GM18909 (cell line): ENCODE measurements around the gene LRRC55.

Experiments
- ATAC-seq: cut with Tn5 transposase; IDR thresholded peaks from one replicate; pipeline ENCODE4 v1.9.1; 2021; ENCODE audit warnings: mild to moderate bottlenecking; ENCODE audit not compliant: unreplicated experiment, poor library complexity

LRRC55 gene

DNA sequence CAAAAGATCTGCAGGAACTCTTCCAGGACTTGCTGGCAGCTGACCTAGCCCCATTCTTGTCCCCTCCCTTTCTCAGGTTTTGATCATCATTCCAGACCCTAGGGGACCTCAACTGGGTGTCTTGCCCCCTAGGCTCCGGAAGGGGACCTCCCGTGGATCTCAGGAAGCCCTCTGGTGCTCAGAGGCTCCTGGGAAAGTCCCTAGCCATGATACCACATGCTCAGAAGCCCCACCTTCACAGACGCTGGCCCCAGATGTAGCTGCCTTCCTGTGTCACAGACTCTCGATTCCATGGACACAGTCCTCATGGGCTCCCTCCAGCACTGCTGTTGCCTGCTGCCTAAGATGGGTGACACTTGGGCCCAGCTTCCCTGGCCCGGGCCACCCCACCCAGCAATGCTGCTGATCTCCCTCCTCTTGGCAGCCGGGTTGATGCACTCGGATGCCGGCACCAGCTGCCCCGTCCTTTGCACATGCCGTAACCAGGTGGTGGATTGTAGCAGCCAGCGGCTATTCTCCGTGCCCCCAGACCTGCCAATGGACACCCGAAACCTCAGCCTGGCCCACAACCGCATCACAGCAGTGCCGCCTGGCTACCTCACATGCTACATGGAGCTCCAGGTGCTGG lies at the start of gene LRRC55:
TSS of gene LRRC55 (plus strand) at position 276 of the 628 bp plus-strand sequence. CDS start at position 346, 70 bp downstream.
- ATAC-seq: no peak

DNA sequence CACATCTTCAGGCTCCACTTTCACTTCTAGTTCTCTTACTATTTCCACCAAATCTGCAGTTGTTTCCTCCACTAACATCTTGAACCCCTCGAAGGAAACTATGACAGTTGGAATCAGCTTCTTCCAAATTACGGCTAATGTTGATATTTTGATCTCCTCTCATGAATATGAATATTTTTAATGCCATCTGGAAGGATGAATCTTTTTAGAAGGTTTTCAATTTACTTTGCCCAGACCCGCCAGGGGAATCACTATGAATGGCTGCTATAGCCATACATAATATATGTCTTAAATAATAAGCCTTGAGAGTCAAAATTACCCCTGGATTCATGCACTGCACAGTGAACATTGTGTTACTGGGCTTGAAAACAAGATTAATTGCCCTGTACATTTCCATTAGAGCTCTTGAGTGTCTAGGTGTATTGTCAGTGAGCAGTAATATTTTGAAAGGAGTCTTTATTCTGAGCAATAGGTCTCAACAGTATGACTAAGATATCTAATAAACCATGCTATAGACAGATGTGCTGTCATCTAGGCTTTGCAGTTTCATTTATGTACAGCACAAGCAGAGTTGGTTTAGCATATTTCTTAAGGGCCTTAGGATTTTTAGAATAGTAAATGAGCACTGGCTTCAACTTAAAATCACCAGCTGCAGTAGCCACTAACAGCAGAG lies 48.3 kb upstream of the LRRC55 start:
- ATAC-seq: no peak

DNA sequence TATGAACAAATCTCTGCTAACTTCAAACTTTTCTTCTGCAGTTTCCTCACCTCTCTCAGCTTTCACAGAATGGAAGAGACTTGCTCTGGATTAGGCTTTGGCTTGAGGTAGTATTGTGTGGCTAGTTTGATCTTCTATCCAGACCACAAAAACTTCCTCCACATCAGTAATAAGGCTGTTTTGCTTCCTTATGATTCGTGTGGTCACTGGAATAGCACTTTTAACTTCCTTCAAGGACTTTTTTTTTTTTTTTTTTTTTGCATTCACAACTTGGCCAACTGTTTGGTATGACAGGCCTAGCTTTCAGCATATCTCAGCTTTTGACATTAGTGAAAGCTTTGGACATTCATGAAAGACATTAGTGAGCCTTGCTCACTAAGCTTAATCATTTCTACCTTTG lies 47.5 kb upstream of the LRRC55 start:
- ATAC-seq: no peak

DNA sequence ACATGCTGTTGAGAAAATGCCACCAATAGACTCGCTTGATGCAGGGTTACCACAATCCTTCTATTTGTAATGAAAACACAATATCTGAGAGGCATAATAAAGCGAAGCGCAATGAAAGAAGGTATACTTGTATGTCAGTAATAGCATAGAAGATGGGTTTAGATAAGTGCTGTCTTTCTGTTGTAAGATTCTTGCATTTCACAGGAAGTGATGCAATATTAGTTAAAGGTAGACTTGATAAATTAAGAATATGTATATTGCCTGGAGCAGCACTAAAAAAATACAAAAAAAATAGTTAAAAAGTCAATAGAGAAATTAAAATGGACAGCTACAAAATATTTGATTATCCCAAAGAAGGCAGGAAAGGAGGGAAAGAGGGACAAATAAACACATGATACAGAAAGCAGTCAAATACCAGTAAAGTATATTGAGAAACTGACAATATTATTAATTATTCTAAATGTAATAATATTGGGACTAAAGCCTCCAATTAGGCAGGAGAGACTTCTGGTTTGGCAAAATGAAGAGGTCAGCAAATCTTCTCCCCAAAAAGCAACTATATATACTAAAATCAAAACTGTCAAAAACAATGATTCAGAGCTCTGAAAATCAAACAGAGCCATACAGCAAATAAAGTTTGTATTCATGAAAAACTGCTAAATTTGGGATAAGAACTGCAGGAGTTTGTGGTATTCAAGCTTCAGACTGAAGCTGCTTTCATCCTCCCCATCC lies 46.6 kb upstream of the LRRC55 start:
- ATAC-seq: no peak

DNA sequence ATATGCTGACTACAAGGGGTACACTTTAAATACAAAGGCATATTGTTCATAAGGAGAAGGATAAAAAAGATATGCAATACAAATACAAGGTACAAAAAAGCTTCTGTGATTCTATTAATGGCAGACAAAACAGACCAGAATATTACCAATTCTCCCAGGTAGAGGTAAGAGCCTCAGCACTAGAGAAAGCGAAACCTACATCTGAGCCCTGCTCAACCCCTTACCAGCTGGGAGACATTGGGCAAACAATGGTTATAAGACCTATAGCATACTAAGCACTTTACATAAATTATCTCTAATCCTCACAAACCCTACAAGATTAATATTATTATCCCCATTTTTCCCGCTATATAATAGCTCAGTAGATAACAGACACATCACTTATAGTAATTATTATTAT lies 41.2 kb upstream of the LRRC55 start:
- ATAC-seq: no peak

DNA sequence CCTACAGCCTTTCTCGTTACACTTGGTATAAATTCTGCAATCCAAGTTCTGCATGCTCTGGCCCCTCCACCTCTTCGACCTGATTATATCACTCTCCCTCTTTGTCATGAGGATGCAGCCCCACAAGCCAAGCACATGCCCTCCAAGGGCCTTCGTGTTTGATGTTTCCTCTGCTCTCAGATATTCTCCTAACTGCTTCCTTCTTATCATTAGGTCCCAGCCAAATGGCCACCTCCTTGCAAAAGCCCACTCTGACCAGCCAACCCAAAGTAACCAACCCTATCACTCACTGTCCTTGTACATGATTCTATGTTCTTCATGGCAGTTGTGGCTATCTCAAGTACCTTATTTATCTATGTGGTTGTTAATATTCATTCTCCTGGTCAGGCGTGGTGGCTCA lies 38.3 kb upstream of the LRRC55 start:
- no peak for ATAC-seq

DNA sequence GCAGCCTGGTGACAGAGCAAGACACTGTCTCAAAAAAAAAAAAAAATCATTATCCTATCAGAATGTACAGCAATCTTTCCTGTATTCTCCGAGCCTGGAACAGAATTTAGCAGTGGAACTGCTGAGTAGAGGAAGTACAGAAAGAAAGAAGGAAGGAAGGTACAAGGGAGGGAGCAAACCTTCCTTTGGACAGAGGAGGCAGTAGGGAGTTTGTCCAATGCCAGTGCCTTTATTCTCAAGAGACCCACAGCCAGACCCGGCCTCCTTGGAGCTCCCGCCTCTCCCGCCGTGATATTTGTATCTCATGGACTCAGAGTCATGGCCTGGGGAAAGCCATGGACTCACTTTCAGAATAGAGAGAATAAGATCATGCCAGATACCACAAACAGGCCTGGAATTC lies 37.7 kb upstream of the LRRC55 start:
- ATAC-seq: no peak

DNA sequence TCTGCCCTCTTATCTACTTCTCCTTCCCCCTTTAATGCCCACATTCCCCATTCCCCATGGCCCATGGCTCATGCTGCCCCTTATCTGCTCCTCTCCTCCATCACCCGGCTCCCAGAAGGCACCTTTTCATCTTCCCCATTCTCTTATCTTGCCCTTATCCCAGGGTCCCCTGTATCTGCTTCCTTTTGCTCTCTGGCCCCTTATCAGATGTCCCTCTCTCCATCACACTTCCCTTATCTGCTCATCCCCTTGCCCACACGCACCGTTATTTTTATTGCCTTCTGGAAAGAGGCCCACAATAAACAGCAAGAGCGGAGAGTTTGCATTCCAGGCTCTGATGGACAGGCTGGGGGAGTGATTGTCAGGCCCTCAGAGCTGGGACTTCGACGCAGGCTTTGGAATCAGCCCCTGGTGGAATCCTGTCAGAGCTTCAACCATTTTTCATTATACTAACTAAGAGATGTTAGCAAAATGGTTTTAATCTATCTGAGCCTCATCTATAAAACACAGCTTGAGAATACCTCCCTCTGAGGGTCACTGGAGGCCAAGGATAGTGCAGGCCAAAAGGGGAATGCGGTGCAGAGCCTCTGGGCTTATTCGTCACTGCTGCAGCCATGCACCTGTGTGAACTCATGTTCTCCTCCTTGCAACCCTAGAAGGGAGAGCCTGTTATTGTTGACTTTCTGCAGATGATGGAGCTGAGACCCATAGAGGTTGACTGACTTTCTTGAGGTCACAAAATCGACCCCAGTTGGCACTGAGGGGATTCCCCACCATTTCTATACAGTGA lies 37.0 kb upstream of the LRRC55 start:
- no peak for ATAC-seq

DNA sequence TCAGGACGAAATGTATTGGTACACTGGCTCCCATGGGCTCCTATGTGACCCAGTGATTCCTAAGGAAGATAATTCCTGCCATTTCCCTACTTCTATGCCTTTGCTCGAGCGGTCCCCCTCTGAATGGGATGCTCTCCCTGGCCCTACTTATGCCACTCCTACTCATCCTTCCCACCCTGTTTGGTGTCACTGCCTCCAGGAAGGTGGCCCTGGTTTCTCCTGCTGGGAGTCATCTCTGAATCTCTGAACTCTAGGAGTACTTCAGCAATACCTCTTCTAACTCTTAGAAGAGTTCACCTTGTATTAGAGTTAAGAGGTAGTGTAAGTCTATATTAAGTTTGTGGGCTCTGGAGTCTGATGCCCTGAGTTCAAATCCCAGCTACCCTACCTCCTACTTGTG lies 35.5 kb upstream of the LRRC55 start:
- no peak for ATAC-seq

DNA sequence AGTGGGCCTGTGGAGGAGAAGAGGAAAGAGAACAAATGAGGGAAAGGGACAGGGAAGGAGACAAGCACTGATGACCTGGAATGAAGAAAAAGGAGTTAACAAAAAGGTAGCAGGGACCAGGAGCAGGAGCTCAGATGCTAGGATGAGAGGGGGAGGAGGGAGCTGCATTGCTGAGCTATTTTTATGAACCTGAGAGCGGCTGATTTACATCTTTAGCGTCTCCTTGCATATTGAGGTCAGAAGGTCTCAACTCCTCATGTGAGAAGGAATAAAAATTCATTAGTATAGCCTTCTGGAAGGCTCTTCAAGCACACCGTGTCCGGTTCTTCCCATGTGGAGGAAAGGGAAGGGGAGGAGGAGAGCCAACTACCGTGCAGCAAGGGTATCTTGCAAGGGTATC lies 33.1 kb upstream of the LRRC55 start:
- no peak for ATAC-seq

DNA sequence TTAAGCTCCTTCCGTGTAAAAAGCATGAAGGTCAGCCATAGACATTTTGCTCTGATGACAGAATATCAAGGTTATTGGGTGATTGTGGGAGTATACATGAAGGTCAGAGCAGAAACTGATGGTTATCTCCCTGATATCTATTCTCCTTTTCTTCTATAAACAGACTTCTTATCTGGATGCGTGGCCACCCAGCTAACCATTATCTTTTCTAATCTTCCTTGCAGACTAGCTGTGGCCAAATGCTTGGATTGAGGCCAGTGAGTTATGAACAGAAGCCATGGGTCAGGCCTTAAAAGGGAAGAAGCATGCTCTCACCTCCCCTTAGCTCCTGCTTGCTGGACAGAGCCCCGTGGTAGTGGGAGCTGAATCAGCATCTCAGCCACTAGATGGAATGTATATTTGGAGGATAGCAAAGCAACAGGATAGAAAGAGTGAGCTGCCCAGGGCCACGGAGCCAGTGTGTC lies 31.3 kb upstream of the LRRC55 start:
- ATAC-seq: no peak

- ATAC-seq: no peak
Observed at GRCh38 chr11:57152134-57152533, 29.6 kb upstream of the LRRC55 start.

DNA sequence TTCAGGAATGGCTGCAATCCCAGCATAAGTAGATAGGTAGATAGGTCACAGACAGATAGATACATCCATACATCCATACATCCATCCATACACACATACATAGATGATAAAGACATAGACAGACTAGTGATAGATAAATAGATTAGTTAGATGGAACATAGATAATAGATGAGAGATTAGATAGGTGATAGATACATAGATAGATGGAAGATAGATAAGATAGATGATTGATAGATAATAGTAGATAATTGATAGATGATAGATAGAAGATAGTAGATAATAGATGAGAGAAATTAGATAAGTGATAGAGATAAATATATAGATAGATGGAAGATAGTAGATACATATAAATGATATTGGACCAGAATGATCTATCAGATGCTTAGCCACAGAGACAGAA lies 28.3 kb upstream of the LRRC55 start:
- ATAC-seq: no peak

GRCh38 chr11:57154739-57155138 lies 27.0 kb upstream of the LRRC55 start:
- ATAC-seq: no peak

DNA sequence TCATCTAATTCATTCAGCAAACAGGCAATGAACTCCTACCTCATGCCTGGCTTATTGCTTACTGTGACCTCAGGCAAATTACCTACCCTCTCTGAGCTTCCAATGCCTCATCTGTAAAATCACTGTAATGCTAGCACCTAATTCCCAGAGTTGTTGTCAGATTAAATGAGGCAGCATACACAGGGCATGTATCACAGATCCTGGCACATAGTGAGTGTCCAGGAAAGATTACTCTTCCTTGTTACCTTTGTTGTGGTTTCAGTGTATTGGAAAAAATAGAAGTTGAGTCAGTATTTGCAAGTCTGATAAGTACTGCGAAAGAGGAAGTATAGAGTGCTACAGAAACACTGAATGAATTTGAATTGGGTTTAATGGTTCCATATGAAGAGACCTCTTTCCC lies 26.4 kb upstream of the LRRC55 start:
- no peak for ATAC-seq

DNA sequence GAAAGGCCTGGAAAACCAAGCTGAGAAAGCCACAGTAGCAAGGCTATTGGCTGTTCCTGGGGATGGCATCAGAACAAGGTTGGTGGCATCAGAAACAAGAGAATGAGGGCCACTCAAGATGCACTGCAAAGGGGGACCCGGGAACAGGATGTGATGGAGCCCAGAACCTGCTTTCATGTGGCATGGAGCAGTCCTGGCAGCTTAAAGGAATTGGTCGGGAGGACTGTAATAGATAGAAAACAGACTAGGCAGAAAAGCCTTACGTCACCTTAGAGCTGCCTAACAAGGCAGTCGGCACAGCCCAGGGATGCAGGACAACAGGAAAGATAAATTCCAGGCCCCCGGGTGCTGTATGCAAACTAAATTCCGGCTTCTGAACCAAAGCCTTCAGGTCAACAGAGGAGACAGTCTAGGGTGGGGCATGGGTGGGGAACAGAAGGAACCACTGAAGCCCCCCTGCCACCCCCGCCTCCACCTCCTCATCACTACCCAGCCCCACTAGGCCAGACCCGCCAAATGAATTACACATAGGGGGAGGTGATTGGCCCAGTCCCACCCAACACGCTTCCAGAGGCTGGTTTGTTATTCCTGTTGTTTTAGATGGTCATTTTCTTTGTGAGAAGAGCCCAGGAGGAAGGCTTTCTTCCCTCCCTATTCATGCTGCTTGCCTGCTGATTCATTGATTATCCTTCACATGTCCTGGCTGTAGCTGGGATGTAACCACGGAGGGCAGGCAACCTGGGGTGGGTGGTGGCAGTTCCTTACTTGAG lies 25.7 kb upstream of the LRRC55 start:
- ATAC-seq: no peak

DNA sequence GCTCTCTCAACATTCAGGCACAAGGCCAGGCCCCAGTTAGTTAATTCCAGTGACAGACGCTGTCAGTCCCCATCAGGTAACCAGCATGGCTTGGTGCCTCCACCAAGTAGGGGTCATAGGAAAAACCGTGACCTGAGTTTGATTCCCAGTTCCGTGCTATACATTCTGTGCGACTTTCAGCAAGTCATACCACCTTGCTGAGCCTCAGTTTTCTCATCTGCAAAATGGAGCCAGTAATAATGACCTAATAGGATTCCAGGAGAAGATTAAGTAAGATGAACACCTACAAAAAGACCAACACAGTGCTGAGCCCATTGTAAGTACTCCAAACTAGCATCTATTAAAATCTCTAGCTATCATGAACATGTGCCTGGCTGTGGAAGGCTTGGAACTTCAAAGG lies 24.8 kb upstream of the LRRC55 start:
- ATAC-seq: no peak

GRCh38 chr11:57157624-57158023 lies 24.1 kb upstream of the LRRC55 start:
- no peak for ATAC-seq

DNA sequence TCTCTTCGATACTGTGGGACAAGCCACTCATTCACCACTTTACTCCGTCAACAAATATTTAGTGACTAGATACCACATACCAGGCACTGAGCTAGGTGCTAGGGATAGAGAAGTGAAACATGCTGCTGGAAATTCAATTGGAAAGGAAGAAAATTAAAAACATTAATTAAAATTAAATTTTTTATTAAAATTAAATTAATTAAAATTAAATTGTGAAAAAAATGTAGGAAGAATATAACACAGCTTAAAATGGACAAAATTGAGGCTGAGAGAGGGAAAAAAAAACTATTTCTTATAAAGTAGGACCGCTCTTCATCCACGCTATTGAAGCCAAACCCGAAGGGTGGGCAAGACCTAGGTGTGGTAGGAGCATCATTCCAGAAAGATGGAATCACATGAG lies 23.6 kb upstream of the LRRC55 start:
- ATAC-seq: no peak

- ATAC-seq: no peak
Observed at GRCh38 chr11:57158599-57158998, 23.2 kb upstream of the LRRC55 start.
